CD4-positive, alpha-beta T cell treated with Interleukin-4 for 4 hours (primary cell): ENCODE data around the gene TMEM203.

ENCODE experiments used
- DNase-seq: peaks from one replicate; pipeline ENCODE4 v3.0.0-alpha.2; 2020

TMEM203 gene

GRCh38 chr9:137228968-137229896, 23.8 kb upstream of the TMEM203 start:
- no peak for DNase-seq

DNA sequence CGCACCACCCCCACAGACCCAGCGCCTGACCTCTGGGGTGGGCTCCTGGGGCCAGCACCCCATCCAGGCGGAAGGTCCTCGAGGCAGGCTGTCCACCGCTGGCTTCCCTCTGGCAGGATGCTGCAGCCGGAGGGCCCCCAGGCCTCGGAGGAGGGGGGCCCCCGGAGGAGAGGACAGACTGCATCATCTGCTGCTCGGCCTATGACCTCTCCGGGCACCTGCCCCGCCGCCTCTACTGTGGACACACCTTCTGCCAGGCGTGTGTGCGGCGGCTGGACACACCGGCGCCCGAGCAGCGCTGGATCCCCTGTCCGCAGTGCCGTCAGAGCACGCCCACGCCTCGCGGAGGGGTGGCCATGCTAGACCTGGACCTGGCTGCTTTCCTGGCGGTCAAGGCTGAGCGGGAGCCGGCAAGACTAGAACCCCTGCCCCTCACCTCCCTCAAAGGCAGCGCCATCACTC, 23.1 kb upstream of the TMEM203 start:
- no peak for DNase-seq

DNA sequence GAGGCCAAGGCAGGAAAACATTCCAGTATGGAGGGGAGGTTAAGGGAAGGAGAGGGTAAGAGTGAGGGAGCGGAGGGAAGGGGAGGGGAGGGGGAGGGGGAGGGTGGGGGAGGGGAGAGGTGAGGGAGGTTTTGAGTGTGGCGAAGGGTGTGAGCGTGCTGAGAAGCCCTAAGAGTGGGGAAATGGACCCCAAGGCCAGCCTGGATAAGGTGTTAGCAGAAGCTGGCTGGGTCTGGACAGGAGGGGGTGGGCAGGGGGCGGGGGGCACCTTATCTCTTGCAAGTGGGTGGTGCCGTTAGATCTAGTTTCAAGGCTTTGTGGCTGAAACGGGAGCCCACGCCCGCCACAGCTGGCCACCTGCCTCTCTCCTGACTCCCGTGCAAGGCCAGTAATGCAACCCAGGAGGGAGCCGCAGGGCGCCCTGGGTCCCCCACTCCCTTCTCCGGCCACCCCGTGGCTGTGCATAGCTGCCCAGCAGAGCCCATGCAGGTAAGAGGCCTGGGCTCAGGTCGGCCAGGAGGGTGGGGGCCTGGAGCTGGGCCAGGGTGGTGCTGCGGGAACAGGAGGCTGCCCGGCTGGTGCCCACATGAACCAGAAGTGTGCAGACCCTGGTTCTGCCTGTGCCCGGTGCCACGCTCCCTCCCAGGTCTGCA, 22.5 kb upstream of the TMEM203 start:
- DNase-seq: no peak

- peak; percentile 76 for DNase-seq
Measured at GRCh38 chr9:137227054-137227852, 21.8 kb upstream of the TMEM203 start, which contains the start of gene RNF224. RNF224 (plus strand) TSS chr9:137227502; CDS start chr9:137228336, 834 bp downstream.

GRCh38 chr9:137226338-137227053, 21.0 kb upstream of the TMEM203 start:
- no peak for DNase-seq

DNA sequence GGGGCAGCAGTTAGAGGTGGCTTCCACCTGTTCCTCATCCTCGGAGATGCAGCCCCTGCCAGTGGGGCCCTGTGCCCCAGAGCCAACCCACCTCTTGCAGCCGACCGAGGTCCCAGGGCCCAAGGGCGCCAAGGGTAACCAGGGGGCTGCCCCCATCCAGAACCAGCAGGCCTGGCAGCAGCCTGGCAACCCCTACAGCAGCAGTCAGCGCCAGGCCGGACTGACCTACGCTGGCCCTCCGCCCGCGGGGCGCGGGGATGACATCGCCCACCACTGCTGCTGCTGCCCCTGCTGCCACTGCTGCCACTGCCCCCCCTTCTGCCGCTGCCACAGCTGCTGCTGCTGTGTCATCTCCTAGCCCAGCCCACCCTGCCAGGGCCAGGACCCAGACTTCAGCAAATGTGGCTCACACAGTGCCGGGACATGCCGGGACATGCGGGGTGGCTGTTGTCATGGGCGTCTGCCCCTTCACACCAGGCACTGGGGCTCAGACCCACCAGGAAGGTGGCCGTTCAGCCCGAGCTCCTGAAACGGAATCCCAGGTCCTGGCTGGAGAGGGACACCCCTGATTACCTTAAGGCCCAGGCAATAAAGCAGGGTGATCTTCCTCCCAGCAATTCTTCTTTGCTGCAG, 20.4 kb upstream of the TMEM203 start:
- DNase-seq: no peak

- DNase-seq: no peak
Measured at GRCh38 chr9:137224830-137225694, 19.6 kb upstream of the TMEM203 start, which contains the start of gene CYSRT1. CYSRT1 (plus strand) TSS chr9:137225174; CDS start chr9:137225622, 448 bp downstream.

DNA sequence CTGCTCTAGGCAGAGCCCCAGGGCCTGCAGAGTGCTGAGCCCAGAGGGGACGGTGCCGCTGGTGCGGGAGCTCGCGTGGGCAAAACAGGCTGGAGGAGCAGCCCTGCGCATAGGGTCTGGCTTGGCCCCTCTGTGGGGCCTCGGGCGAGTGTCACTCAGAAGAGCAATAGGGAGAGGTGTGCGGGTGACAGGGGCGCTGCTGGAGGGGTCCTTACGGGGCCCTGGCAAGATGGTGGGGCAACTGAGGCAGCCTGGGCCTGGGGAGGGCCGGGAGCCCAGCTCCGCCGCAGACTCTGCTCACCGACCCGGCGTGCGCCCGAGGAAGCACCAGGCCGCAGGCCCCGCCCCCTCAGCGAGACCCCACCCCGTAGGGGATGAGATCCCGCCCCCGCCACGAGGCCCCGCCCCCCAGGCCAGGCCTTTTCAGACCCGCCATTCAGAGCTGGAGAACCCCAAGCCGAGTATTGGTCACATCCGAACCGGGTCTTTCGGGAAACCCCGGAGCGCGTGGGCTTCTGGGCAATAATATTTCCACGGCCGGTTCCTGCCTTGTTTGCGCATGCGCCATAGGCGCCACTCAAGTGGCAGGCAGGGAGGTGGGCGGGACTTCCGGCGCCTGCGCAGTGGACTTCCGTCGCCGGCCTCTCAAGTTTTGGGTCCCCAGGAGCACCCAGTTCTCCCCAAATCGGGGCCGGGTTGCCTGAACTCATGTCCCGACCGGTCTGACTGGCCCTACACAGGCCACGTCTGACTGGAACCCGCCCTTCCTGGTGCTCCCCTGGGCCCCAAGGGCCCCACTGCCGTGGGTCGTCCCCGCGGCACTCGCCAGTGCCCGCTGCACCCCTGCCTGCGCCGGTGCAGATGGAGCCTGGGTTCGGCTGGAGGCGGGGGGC, 17.9 kb upstream of the TMEM203 start:
- peak; percentile 99 for DNase-seq

DNA sequence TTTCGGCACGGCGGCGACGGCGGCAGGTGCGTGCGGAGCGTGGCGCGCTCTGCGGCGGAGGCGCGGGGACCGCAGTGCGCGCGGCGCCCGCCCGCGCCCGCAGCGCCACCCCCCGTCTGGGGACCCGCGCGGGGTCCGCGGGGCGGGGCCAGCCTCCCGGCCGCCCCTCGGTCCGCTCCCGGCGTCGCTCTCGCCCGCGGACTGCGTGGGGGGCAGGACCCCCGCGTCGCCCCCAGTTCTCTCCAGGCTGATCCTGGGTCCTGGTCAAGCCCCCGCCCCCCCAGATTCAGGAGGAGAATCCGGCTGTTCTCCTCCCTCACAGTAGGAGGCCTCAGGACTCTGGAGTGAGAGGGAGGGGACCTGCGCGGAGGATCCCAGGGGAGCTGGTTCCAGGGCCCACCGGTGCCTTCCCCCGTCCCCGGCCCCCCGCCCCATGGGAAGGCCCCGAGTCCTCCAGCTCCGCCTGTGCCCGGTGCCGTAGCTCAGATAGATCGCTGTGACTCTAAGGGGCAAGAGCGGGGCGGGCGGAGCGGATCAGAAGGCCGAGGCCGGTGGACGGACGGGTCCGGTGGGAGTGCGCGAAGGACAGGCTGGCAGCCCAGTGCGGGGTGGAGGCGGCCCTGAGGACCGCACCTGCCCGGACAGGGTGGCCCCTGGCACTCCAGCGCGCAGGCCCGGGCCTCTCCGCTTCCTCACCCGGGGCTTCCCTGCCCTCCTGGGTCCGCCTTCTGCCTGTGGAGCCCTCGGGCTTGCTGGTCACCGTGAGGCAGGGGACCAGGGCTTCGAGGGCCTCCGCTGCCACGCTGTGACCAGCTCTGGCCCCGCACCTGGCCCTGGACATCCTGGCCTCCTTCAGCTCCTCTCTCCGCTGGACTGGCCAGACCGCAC, 17.0 kb upstream of the TMEM203 start, which contains the start of gene RNF208:
TSS of gene RNF208 (minus strand) at position 51 of the 888 bp plus-strand sequence. CDS start 1,028 bp downstream, outside the sequence.
- DNase-seq: no peak

DNA sequence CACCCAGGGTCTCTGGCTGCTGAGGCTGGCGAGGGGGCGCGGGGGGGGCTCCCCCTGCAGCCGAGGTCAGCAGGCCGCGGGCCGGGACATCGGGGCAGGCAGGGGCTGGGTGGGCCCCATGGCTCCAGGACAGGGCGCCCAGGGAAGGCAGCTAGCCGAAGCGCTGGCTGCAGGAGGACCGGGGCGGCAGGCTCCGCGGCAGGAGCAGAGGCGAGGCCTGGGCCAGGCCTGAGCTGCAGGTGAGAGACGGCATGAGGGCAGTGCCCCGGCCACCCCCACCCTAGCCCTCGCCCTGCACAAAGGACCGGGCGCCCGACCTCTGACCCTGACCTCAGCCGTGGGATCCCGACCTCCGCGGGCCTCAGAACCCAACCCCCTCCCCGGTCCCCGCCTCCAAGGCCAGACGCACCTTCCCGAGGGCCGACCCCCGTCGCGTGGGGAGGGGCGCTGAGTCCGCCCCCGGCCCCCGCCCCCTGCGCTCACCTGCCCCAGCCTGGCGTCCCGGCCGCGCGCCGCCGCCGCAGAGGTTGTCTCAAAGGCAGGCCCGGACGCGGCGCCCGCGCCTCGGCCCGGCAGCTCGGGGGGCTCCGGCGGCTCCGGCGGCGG, 16.2 kb upstream of the TMEM203 start:
- DNase-seq: no peak

DNA sequence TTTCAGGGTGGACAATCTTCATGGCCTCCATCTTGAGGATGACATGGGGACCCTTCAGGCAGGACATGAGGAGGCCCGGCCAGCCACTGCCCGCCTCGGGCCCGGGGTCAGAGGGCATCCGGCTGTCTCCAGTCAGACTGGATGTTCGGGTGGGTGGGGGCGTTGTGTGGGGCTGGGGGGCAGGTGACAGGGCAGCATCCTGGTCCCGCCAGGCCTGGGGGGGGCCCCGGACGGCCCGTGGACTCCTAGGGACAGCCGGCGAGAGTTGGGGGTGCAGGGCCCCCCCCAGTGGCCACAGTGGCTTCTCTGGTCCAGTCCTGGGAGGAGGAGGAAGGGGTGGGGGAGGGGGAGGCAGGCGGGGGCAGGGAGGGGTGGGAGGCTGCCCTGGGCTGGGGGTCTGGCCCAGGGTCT, 15.7 kb upstream of the TMEM203 start:
- DNase-seq: no peak

- no peak for DNase-seq
Measured at GRCh38 chr9:137220317-137221094, 15.1 kb upstream of the TMEM203 start.

GRCh38 chr9:137219757-137220316, 14.4 kb upstream of the TMEM203 start:
- no peak for DNase-seq

DNA sequence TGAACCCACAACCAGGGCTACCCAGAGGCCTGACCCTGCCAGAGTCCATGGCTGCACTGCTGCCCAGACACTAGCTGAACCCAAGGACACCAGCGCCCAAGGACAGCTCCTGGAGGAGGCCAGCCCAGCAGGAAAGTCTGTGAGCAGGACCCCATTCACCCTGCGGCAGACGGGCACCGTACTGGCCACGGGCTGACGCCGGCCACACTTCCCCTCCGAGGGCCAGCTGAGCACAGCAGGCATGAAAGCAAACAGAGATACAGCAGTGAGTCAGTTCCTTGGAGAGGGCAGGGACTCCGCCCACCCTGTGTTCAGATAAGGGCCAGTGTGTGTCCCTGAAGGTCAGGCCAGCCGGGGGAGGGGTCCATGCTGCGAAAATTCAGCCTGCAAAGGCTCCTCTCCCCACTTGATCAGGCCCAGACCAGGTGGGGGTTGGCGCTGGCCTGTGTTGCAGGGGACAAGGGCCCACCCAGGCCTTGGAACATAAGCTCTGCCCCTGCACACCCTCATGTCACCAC, 13.4 kb upstream of the TMEM203 start:
- DNase-seq: no peak

DNA sequence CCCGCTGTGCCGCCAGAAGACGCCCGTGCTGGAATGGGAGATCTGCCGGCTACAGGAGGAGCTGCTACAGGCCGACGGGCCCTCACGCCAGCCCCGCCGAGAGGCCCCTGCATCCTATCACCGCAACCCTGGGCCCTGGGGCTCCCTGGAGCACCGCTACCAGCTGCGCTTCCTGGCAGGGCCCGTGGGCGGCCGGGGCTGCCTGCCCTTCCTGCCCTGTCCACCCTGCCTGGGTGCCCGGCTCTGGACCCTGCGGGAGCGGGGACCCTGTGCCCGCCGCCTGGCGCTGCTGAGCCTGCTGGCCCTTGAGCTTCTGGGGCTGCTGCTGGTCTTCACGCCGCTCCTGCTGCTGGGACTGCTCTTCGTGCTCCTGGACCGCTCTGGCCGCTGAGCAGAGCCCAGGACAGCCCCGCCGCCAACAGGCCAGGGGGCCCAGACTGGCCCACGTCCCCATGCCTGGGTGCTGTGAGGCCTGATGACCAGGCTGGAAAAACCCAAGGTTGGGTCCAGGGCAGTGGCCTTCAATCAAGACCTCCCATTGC, 12.8 kb upstream of the TMEM203 start:
- no peak for DNase-seq
